OCI-LY3 (cell line): Measurements from ENCODE around the gene GPR156.
"Not testable (repeated sequence)": the region's sequence is repeated elsewhere in the genome, so short reads cannot be mapped to it uniquely, and the experiment has no call there.

Experiments
- H2AFZ ChIP-seq: fragments of 200-600, 300-600 bp; shearing (Covaris generic); 2 replicates; pipeline ENCODE4 v1.6.0; 2014; ENCODE audit warnings: antibody characterized with exemption, low read depth, low read length
- H3K27ac ChIP-seq: fragments of 200-600, 300-600 bp; sonication (generic); 2 replicates; pipeline ENCODE4 v1.5.1; 2014; ENCODE audit warnings: mild to moderate bottlenecking, low read length, moderate library complexity, mixed read lengths
- H3K27me3 ChIP-seq: fragments of 200-600, 300-600 bp; sonication (generic); 2 replicates; pipeline ENCODE4 v1.6.1; 2014; ENCODE audit warnings: low read depth, low read length, mixed read lengths
- H3K36me3 ChIP-seq: fragments of 200-600, 300-600 bp; sonication (generic); replicated peaks from 2 replicates; pipeline ENCODE3; 2014; ENCODE audit warnings: low read depth, low read length, mixed read lengths
- H3K4me1 ChIP-seq: fragments of 300-600, 200-600 bp; sonication (generic); 2 replicates; pipeline ENCODE4 v1.6.1; 2014; ENCODE audit warnings: low read length, mixed read lengths
- H3K4me2 ChIP-seq: fragments of 200-600, 300-600 bp; sonication (generic); 2 replicates; pipeline ENCODE4 v1.6.1; 2014; ENCODE audit warnings: low read length, mixed read lengths
- H3K4me3 ChIP-seq: fragments of 300-600, 200-600 bp; sonication (generic); 2 replicates; pipeline ENCODE4 v1.5.1; 2014; ENCODE audit warnings: antibody characterized with exemption, mild to moderate bottlenecking, low read length, moderate library complexity
- H3K79me2 ChIP-seq: fragments of 300-600, 200-600 bp; shearing (Covaris generic); 2 replicates; pipeline ENCODE4 v1.6.1; 2014; ENCODE audit warnings: mild to moderate bottlenecking, low read length, mixed read lengths
- H3K9ac ChIP-seq: fragments of 300-600, 200-600 bp; shearing (Covaris generic); 2 replicates; pipeline ENCODE4 v1.6.0; 2014; ENCODE audit warnings: mild to moderate bottlenecking, low read length, moderate library complexity
- H3K9me3 ChIP-seq: fragments of 200-600, 300-600 bp; shearing (Covaris generic); 2 replicates; pipeline ENCODE4 v1.6.1; 2014; ENCODE audit warnings: low read length, mixed read lengths; ENCODE audit not compliant: insufficient read depth
- H4K20me1 ChIP-seq: fragments of 200-600, 300-600 bp; sonication (generic); 2 replicates; pipeline ENCODE4 v1.6.1; 2016; ENCODE audit warnings: low read length, mixed read lengths; ENCODE audit not compliant: insufficient read depth
- CTCF ChIP-seq: fragments of 200-600, 300-600 bp; sonication (generic); IDR thresholded peaks from 2 replicates; pipeline ENCODE4 v1.5.1; 2014; ENCODE audit warnings: antibody characterized with exemption, low read length, low read depth
- EZH2phosphoT487 ChIP-seq: fragments of 200-600 bp; shearing (Covaris generic); IDR thresholded peaks from 2 replicates; pipeline ENCODE4 v1.6.1; 2018; ENCODE audit warnings: antibody characterized with exemption, mixed run types, low read depth

Gene GPR156

GRCh38 chr3:120298996-120299395 lies 14.0 kb upstream of the GPR156 start:
- Histone ChIP-seq H3K9ac (no peak overlapping the region), H3K4me2 (no peak overlapping the region), H3K27me3 (no peaks in the 10 kb centered on the region), H2AFZ (no peak overlapping the region), H3K36me3 (no peaks in the 10 kb centered on the region), H4K20me1 (no peaks in the 10 kb centered on the region), H3K4me1 (no peaks in the 10 kb centered on the region), H3K79me2 (no peaks in the 10 kb centered on the region), H3K27ac (no peak overlapping the region), H3K9me3 (no peaks in the 10 kb centered on the region), H3K4me3 (no peak overlapping the region)
- no peak for TF ChIP-seq EZH2phosphoT487
- TF ChIP-seq CTCF, result no peak

GRCh38 chr3:120291552-120291951 lies 6.5 kb upstream of the GPR156 start:
- H3K9ac ChIP-seq, H3K4me2 ChIP-seq, H3K27me3 ChIP-seq, H3K36me3 ChIP-seq, H3K4me1 ChIP-seq, H2AFZ ChIP-seq, H3K9me3 ChIP-seq, H3K4me3 ChIP-seq, H3K79me2 ChIP-seq, H4K20me1 ChIP-seq, H3K27ac ChIP-seq: not testable (repeated sequence)

GRCh38 chr3:120289636-120290035 lies 4.6 kb upstream of the GPR156 start:
- H3K4me3 ChIP-seq, result no peak overlapping the region
- H3K36me3 ChIP-seq, result no peaks in the 10 kb centered on the region
- H4K20me1 ChIP-seq, result no peaks in the 10 kb centered on the region
- H3K4me2 ChIP-seq, result no peak overlapping the region
- no peaks in the 10 kb centered on the region for H3K27me3 ChIP-seq
- H3K9ac ChIP-seq, result no peak overlapping the region
- H3K27ac ChIP-seq, result no peak overlapping the region
- no peak overlapping the region for H2AFZ ChIP-seq
- no peaks in the 10 kb centered on the region for H3K9me3 ChIP-seq
- no peaks in the 10 kb centered on the region for H3K79me2 ChIP-seq
- peaks cover 9% of the 10 kb centered on the region for H3K4me1 ChIP-seq
- no peak for TF ChIP-seq EZH2phosphoT487
- no peak for TF ChIP-seq CTCF

- Histone ChIP-seq H3K27ac (no peak overlapping the region), H3K4me3 (no peak overlapping the region), H3K79me2 (no peaks in the 10 kb centered on the region), H3K9me3 (no peaks in the 10 kb centered on the region), H3K4me1 (peaks cover 9% of the 10 kb centered on the region), H3K4me2 (no peak overlapping the region), H3K9ac (no peak overlapping the region), H4K20me1 (no peaks in the 10 kb centered on the region), H3K27me3 (no peaks in the 10 kb centered on the region), H2AFZ (no peak overlapping the region), H3K36me3 (no peaks in the 10 kb centered on the region)
- no peak for TF ChIP-seq CTCF
Measured at GRCh38 chr3:120286465-120286864, 1.4 kb upstream of the GPR156 start.

GRCh38 chr3:120285508-120285841 lies 453 bp upstream of the GPR156 start:
- H2AFZ ChIP-seq, result no peak overlapping the region
- no peak overlapping the region for H3K4me3 ChIP-seq
- H3K27me3 ChIP-seq, result no peaks in the 10 kb centered on the region
- H3K9me3 ChIP-seq, result no peaks in the 10 kb centered on the region
- H4K20me1 ChIP-seq, result no peaks in the 10 kb centered on the region
- no peak overlapping the region for H3K27ac ChIP-seq
- H3K36me3 ChIP-seq, result no peaks in the 10 kb centered on the region
- TF ChIP-seq CTCF (no peak), EZH2phosphoT487 (no peak)
- H3K4me2 ChIP-seq, result no peak overlapping the region
- no peak overlapping the region for H3K9ac ChIP-seq
- peaks cover 9% of the 10 kb centered on the region for H3K4me1 ChIP-seq
- H3K79me2 ChIP-seq, result no peaks in the 10 kb centered on the region
